ENCODE results near the gene KLF1.
"Not testable (repeated sequence)": the region's sequence is repeated elsewhere in the genome, so short reads cannot be mapped to it uniquely, and the experiment has no call there.

DNA sequence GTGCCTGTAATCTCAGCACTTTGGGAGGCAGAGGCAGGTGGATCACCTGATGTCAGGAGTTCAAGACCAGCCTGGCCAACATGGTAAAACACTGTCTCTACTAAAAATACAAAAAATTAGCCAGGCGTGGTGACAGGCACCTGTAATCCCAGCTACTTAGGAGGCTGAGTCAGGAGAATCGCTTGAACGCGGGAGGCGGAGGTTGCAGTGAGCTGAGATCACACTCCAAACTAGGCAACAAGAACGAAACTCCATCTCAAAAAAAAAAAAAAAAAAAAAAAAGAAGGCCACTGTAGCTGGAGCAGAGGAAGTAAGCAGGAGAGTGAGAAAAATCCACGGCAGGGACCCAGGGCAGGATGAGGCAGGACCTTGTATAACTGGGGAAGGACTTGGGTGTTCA is 40.4 kb downstream of the KLF1 start:
- TF ChIP-seq, protein P1, sequence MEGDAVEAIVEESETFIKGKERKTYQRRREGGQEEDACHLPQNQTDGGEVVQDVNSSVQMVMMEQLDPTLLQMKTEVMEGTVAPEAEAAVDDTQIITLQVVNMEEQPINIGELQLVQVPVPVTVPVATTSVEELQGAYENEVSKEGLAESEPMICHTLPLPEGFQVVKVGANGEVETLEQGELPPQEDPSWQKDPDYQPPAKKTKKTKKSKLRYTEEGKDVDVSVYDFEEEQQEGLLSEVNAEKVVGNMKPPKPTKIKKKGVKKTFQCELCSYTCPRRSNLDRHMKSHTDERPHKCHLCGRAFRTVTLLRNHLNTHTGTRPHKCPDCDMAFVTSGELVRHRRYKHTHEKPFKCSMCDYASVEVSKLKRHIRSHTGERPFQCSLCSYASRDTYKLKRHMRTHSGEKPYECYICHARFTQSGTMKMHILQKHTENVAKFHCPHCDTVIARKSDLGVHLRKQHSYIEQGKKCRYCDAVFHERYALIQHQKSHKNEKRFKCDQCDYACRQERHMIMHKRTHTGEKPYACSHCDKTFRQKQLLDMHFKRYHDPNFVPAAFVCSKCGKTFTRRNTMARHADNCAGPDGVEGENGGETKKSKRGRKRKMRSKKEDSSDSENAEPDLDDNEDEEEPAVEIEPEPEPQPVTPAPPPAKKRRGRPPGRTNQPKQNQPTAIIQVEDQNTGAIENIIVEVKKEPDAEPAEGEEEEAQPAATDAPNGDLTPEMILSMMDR (conservative IDR thresholded peaks at IDR 0.05; ENCODE audit: low read length), result not testable (repeated sequence)
- not testable (repeated sequence) for TF ChIP-seq EZH2phosphoT487 (IDR thresholded peaks at IDR 0.05; ENCODE audit: borderline replicate concordance)

All from Loucy (cell line).